ENCODE results near the gene TNFRSF6B.
"Not testable (repeated sequence)": the region's sequence is repeated elsewhere in the genome, so short reads cannot be mapped to it uniquely, and the experiment has no call there.

TNFRSF6B gene

DNA sequence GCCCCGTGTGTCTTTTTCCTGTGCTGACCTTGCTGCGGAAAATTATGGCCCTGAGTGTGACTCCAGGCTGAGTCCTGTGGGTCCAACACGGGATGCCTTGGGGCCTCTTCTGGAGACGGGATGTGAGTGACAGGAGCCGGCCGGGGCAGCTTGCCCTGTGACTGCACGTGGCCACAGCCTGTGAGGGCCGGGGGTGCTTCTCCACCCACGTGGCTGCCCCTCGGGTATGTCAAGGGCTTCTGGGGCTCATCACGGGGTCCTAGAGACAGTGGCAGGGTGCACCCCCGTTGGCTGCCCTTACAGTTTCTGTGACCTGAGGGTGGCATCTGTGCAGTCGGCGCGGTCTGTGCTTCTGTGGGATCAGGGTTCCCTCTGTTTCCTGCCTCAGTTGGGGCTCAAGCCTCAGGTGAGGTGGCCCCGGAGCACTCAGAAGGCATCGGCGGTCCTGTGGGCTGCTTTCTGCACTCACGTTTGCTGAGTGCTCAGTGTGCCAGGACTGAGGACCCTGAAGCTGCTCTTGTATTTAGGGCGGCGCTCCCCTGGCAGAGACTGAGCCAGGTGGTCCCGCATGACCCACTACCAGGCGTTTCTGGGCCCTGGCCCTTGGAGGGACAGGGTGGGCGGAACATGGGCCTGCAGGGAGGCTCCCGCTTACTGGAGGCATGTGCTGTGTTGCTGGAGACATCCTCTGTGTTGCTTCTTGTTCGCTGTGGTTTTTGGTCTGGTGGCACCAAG lies 33.0 kb upstream of the TNFRSF6B start:
- no peak for DNase-seq

- no peak for DNase-seq
Measured at GRCh38 chr20:63664143-63664851, 32.2 kb upstream of the TNFRSF6B start.

DNA sequence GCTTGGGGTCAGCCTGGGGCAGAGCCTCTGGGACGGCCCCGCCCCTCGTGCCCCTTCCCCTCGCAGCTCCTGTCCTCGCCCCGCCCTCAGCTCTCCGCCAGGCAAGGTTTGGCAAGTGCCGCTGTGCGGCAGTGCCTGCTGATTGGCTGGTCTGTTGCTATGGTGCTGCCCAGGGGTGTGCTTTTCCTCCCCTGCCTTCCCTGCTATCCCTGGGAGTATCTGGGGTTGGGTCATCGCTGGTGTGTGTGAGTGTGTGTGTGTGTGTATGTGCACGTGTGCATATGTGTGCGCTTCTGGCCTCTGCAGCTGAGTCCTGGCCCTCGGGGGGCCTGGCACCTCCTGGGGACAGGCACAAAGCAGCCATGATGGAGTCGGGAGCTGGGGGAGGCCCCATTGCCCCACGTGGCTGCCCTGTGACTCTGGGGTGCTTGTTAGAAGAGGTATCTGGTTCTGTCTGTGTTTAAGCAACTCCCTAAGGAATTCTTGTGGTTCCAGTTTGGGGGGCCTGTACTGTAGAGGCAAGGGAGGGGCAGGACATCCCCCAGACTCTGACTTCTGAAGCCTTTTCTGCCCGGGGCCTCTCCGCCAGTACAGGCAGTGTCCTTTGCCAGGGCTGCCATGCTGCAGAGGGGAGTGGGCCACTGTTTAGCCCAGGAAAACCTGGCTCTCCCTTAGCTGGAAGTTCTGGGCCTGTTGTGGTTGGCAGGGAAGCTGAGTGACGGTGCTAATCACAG lies 31.4 kb upstream of the TNFRSF6B start:
- DNase-seq = no peak

DNA sequence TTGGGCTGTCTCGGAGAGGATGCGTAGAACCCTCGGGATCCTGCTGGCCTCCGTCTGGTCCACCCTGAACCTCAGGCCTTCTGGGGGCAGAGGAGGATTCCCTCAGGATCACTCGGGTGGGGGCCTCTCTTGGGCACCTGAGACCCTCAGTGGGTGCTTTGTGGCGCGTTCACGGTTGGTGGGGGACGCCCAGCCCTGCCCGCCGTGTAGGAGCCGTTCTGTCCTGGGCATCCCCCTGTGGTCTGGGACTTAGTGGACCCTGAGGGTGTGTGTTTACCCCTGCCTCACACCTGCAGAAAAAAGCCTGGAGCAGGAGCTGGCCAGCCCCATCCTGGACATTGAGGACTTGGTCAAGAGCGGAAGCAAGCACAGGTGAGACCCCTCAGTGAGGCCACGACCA lies 30.7 kb upstream of the TNFRSF6B start:
- no peak for DNase-seq

- DNase-seq = no peak
Measured at GRCh38 chr20:63667858-63668257, 28.6 kb upstream of the TNFRSF6B start.

DNA sequence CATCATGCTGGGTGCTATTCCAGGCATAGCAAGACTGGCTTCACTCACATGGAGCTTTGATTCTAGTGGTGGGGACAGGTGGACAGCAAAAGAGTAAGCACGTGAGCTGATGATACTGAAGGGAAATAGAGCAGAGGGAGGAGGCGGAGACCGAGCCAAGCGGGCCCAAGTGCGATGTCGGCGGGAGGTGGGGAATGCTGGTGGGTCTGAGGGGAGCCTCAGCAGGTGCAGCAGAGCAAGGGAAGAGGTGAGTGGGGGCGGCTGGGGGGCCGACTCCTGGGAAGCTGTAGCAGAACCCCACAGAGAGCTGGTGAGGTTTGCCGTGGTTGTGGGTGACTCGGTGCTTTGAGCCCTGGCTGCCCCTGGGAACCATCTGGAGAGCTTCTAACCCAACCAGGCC lies 28.1 kb upstream of the TNFRSF6B start:
- DNase-seq = no peak

GRCh38 chr20:63671695-63672094 lies 24.8 kb upstream of the TNFRSF6B start:
- DNase-seq = not testable (repeated sequence)

DNA sequence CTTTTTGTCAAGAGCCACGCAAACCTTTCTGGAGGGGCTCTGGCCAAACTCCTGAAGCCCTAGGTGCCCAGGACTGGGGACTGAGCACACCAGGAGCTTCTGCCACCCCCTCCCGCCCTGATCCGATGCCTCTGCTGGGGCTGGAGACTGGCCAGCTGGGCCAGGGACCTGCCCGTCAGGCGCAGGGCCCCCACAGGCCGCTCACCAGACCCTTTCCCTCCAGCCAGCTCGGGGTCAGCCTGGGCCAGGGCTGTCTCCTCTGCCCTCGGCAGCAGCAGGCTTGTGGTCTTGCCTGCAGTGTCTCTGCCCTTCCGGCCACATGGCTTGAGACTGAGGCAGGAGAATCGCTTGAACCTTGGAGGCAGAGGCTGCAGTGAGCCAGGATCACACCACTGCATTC lies 23.8 kb upstream of the TNFRSF6B start:
- DNase-seq = no peak

GRCh38 chr20:63673951-63674350 lies 22.5 kb upstream of the TNFRSF6B start:
- DNase-seq = no peak

GRCh38 chr20:63675681-63676368 lies 20.6 kb upstream of the TNFRSF6B start:
- DNase-seq = no peak

GRCh38 chr20:63678071-63678470 lies 18.4 kb upstream of the TNFRSF6B start:
- DNase-seq = no peak

- DNase-seq = no peak
Measured at GRCh38 chr20:63678667-63679465, 17.6 kb upstream of the TNFRSF6B start.

DNA sequence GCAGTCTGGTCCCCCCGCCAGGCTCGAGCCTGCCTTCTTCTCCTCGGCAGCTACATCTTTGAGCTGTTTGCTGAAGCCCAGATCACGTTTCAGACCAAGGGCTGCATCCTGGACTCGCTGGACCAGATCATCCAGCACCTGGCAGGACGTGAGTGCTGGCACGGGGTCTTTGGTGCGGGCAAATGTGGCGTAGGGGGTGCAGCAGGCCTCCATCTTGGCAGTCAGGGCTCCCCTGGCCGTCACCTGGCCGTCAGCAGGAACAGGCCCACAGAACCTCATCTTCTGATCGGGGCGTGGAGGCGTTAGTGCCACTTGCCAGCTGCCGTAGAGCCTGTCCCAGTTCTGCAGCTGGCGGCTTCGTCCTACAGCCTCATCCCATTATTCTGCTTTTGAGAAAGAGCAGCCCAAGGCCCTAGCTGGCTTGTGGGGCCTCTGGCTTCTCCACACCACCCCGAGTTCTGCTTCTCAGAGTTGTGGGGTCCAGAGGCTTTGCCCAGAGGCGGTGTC lies 16.6 kb upstream of the TNFRSF6B start:
- no peak for DNase-seq

DNA sequence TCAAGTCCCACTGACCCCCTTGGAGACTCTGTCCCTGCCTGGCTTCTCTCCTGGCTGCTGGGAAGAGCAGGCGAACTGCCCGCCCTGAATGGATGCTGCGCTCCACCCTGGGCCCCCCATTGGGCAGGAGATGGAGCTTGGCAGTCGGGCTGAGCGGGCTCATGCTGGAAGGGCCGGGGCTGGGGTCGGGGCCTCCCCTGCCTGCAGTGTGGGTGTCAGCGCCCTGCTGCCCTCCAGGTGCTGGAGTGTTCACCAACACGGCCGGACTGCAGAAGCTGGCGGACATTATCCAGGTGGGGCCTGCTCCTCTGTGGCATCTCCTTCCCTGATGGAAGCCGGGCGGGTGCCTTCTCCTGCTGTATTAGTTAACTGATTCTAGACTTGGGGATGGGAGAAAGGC lies 16.0 kb upstream of the TNFRSF6B start:
- DNase-seq = no peak

GRCh38 chr20:63680857-63681608 lies 15.4 kb upstream of the TNFRSF6B start:
- no peak for DNase-seq

- DNase-seq = no peak
Measured at GRCh38 chr20:63681609-63682142, 14.8 kb upstream of the TNFRSF6B start.

DNA sequence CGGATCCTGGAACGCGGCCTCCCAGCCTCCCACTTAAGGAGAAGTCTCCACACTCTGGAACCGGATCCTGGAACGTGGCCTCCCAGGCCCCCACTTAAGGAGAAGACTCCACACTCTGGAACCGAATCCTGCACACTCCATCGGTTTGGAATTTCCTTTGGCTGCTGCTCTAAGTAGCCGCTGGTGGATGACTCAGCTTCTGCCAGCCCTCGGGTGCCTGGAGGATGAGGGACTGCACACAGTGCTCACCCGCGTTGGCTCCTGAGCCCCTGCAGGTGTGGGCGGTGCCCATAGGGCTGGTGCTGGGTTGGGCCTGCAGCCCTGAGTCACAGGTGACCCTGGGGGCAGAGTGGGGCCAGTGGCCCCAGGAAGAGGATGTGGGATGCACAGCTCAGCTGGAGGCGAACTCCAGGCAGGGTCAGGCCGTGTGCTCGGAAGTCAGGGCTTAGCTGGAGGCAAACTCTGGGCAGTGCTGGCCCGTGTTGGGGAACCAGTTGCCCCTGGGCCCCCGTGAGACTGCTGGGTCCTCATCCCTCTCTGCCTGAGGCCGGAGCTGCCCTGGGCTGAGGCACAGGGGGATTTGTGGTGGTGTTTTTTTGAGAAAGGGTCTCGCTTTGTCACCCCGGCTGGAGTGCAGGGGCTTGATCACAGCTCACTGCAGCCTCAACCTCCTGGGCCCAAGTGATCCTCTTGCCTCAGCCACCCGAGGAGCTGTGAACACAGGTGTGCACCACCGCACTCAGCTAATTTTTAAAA lies 13.9 kb upstream of the TNFRSF6B start:
- no peak for DNase-seq

GRCh38 chr20:63685269-63686026 lies 11.0 kb upstream of the TNFRSF6B start:
- DNase-seq = no peak

GRCh38 chr20:63686094-63686491 lies 10.4 kb upstream of the TNFRSF6B start:
- no peak for DNase-seq
